NB4 (cell line): ENCODE measurements around the gene AIFM2.

Experiments
- MYC ChIP-seq: IDR thresholded peaks from 2 replicates; pipeline ENCODE4 v1.6.1; 2011; ENCODE audit warnings: low read depth, low read length
- POLR2A ChIP-seq: IDR thresholded peaks from 2 replicates; pipeline ENCODE4 v1.6.1; 2011; ENCODE audit warnings: mild to moderate bottlenecking; ENCODE audit not compliant: insufficient read length; ENCODE audit errors: extremely low read depth
- TF ChIP-seq, protein P1 (sequence below): IDR thresholded peaks from one replicate; pipeline ENCODE4 v1.5.1; 2012; ENCODE audit warnings: low read depth, low read length
- TF ChIP-seq, protein P2 (sequence below): IDR thresholded peaks from 2 replicates; pipeline ENCODE4 v1.6.1; 2011; ENCODE audit warnings: low read depth, low read length

DNA sequence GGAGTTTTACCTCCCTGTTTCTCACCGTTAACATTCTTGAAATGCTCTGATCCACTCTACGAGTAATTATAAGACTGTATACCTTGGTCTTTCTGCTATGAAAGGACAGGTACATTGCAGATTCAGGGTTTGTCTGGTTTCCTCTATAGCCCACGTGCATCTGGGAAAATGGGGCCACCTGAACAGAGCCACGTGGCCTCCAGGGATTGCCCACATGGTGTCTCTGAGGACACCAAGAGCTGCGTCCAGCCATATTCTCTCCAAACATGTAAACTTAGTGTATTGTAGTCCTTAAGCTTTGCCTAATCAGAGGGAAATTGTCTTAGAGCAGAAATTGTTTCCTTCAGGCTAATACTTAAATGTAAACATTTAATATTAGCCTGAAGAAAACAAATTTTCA, 63.3 kb downstream of the AIFM2 start:
- TF ChIP-seq, protein P1, sequence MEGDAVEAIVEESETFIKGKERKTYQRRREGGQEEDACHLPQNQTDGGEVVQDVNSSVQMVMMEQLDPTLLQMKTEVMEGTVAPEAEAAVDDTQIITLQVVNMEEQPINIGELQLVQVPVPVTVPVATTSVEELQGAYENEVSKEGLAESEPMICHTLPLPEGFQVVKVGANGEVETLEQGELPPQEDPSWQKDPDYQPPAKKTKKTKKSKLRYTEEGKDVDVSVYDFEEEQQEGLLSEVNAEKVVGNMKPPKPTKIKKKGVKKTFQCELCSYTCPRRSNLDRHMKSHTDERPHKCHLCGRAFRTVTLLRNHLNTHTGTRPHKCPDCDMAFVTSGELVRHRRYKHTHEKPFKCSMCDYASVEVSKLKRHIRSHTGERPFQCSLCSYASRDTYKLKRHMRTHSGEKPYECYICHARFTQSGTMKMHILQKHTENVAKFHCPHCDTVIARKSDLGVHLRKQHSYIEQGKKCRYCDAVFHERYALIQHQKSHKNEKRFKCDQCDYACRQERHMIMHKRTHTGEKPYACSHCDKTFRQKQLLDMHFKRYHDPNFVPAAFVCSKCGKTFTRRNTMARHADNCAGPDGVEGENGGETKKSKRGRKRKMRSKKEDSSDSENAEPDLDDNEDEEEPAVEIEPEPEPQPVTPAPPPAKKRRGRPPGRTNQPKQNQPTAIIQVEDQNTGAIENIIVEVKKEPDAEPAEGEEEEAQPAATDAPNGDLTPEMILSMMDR, result no peak
- TF ChIP-seq MYC (no peak), POLR2A (no peak)
- TF ChIP-seq, protein P2, sequence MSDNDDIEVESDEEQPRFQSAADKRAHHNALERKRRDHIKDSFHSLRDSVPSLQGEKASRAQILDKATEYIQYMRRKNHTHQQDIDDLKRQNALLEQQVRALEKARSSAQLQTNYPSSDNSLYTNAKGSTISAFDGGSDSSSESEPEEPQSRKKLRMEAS, result peak; percentile 38
